H1 (cell line): ENCODE results near the gene TMEM151B. TPM values are rescaled to one million over a fixed set of nuclear protein-coding genes. Genes with fewer than 3 reads are reported as not detected.

Source experiments
- CHD7 ChIP-seq: fragments of 300-600 bp; sonication (generic); IDR thresholded peaks from 2 replicates; pipeline ENCODE4 v1.7.1; 2012; ENCODE audit warnings: low read length, moderate library complexity, mild to moderate bottlenecking, inconsistent platforms; ENCODE audit not compliant: insufficient replicate concordance
- CTCF ChIP-seq, 3 experiments: IDR thresholded peaks; 1 replicate in 2 of 3; 2 replicates in 1 of 3; pipeline versions ENCODE4 v1.5.1 to v1.6.1; 2011; ENCODE audit warnings: low read length in 3 of 3, mild to moderate bottlenecking in 3 of 3, inconsistent platforms in 2 of 3, low read depth in 1 of 3, moderate library complexity in 1 of 3; ENCODE audit not compliant: insufficient read depth in 1 of 3; ENCODE audit errors: control extremely low read depth in 1 of 3
- EGR1 ChIP-seq: IDR thresholded peaks from 2 replicates; pipeline ENCODE4 v1.6.1; 2011; ENCODE audit warnings: low read depth, low read length, borderline replicate concordance
- RNF2 ChIP-seq: fragments of 200-900, 300-1000 bp; sonication (generic); IDR thresholded peaks from 2 replicates; pipeline ENCODE4 v1.7.1; 2016; ENCODE audit warnings: borderline replicate concordance, low read depth, mild to moderate bottlenecking, antibody characterized with exemption, low read length; ENCODE audit not compliant: poor library complexity, severe bottlenecking; ENCODE audit errors: missing control alignments
- YY1 ChIP-seq: IDR thresholded peaks from 2 replicates; pipeline ENCODE4 v1.6.1; 2011; ENCODE audit warnings: low read depth, mild to moderate bottlenecking, low read length
- polyA plus RNA-seq, 7 experiments: library from polyadenylated mRNA; depleted of rRNA in 3 of 7; stranded (reverse) in 5 of 7; unstranded in 2 of 7; fragments of >200 nt in 5 of 7; fragments of 200-250 nt in 2 of 7; gene quantifications; 1 replicate in 5 of 7; 2 replicates in 1 of 7; 4 replicates in 1 of 7; pipeline versions ENCODE4 v1.2.1 to v1.2.3, GENCODE V29; 2011 to 2013; ENCODE audit warnings: missing spikeins in 2 of 7, mixed read lengths in 2 of 7
- total RNA-seq: library from RNA; stranded (reverse); fragmentation: NEBNext Ultra II Directional; extraction: Animal tissue kit (Norgen Biotek cat#: 25700); gene quantifications from 2 replicates; pipeline ENCODE4 v1.2.1, GENCODE V29; 2021

The TMEM151B gene
- total and polyA plus RNA-seq, 2 of the 8 experiments (the other 6 are each of a cell fraction or from before 2014, with no cell fraction given), result 8.0 to 15.5 TPM

GRCh38 chr6:44276667-44277640, 6.7 kb downstream of the TMEM151B start (continued):
- TF ChIP-seq CHD7, result no peak
- TF ChIP-seq RNF2, result no peak
- TF ChIP-seq CTCF (IDR thresholded peaks at IDR 0.05; ENCODE audit: control extremely low read depth in 1 of 3, insufficient read depth in 1 of 3, low read depth in 1 of 3, low read length in 3 of 3), result no peak
- TF ChIP-seq EGR1, result no peak
- no peak for TF ChIP-seq YY1
